Measurements from ENCODE around the gene ATP8B1.

GRCh38 chr18:57790316-57790715 is 12.8 kb downstream of the ATP8B1 start:
- TF ChIP-seq, protein P1, sequence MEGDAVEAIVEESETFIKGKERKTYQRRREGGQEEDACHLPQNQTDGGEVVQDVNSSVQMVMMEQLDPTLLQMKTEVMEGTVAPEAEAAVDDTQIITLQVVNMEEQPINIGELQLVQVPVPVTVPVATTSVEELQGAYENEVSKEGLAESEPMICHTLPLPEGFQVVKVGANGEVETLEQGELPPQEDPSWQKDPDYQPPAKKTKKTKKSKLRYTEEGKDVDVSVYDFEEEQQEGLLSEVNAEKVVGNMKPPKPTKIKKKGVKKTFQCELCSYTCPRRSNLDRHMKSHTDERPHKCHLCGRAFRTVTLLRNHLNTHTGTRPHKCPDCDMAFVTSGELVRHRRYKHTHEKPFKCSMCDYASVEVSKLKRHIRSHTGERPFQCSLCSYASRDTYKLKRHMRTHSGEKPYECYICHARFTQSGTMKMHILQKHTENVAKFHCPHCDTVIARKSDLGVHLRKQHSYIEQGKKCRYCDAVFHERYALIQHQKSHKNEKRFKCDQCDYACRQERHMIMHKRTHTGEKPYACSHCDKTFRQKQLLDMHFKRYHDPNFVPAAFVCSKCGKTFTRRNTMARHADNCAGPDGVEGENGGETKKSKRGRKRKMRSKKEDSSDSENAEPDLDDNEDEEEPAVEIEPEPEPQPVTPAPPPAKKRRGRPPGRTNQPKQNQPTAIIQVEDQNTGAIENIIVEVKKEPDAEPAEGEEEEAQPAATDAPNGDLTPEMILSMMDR (IDR thresholded peaks at IDR 0.05), result no peak
- TF ChIP-seq EZH2 (IDR thresholded peaks at IDR 0.05), result no peak
